Inflammatory macrophage treated with lipopolysaccharide for 4 hours (primary cell): ENCODE measurements around the gene CEP97.
"Not testable (repeated sequence)": the region's sequence is repeated elsewhere in the genome, so short reads cannot be mapped to it uniquely, and the experiment has no call there.

ENCODE experiments used
- DNase-seq: peaks from one replicate; pipeline ENCODE4 v3.0.0-alpha.2; 2020

CEP97 gene

GRCh38 chr3:101704639-101705038 is 19.8 kb upstream of the CEP97 start:
- not testable (repeated sequence) for DNase-seq

GRCh38 chr3:101709126-101709525 is 15.3 kb upstream of the CEP97 start:
- DNase-seq: no peak

- no peak for DNase-seq
These were observed 6.0 kb upstream of the CEP97 start for GRCh38 chr3:101718455-101718854.

GRCh38 chr3:101719604-101720185 is 4.7 kb upstream of the CEP97 start:
- peak; percentile 65 for DNase-seq

- no peak for DNase-seq
These were observed 3.3 kb upstream of the CEP97 start for GRCh38 chr3:101720851-101721840.

GRCh38 chr3:101722394-101723173 is 1.8 kb upstream of the CEP97 start:
- peak; percentile 33 for DNase-seq

GRCh38 chr3:101725194-101725889 is 928 bp downstream of the CEP97 start:
- DNase-seq: no peak

GRCh38 chr3:101725890-101726275 is 1.5 kb downstream of the CEP97 start:
- DNase-seq: no peak

GRCh38 chr3:101729586-101729985 is 5.2 kb downstream of the CEP97 start:
- no peak for DNase-seq

- DNase-seq: no peak
These were observed 6.4 kb downstream of the CEP97 start for GRCh38 chr3:101730839-101731238.

- no peak for DNase-seq
These were observed 7.8 kb downstream of the CEP97 start for GRCh38 chr3:101732240-101732641.

- DNase-seq: no peak
These were observed 11.4 kb downstream of the CEP97 start for GRCh38 chr3:101735833-101736232.

- not testable (repeated sequence) for DNase-seq
These were observed 17.5 kb downstream of the CEP97 start for GRCh38 chr3:101741914-101742313.

GRCh38 chr3:101744811-101745210 is 20.4 kb downstream of the CEP97 start:
- DNase-seq: no peak

- DNase-seq: not testable (repeated sequence)
These were observed 21.5 kb downstream of the CEP97 start for GRCh38 chr3:101745934-101746333.

- DNase-seq: not testable (repeated sequence)
These were observed 29.1 kb downstream of the CEP97 start for GRCh38 chr3:101753386-101754113.

- DNase-seq: no peak
These were observed 33.8 kb downstream of the CEP97 start for GRCh38 chr3:101758224-101758623.

GRCh38 chr3:101762041-101762646 is 37.7 kb downstream of the CEP97 start:
- DNase-seq: no peak

- DNase-seq: not testable (repeated sequence)
These were observed 53.4 kb downstream of the CEP97 start for GRCh38 chr3:101777745-101778281.

GRCh38 chr3:101778385-101779046 is 54.1 kb downstream of the CEP97 start:
- DNase-seq: no peak
